Skeletal muscle cell (primary cell): Measurements from ENCODE around the gene MYRIP.

ENCODE experiments used
- DNase-seq: peaks from one replicate; pipeline ENCODE4 v3.0.0-alpha.2; 2010; ENCODE audit warnings: low read depth
- H3K4me3 ChIP-seq: 2 replicates; pipeline ENCODE4 v1.5.1; 2011; ENCODE audit warnings: low read depth, mild to moderate bottlenecking, control low read depth, low read length, moderate library complexity

MYRIP gene

GRCh38 chr3:40237889-40238571, 428.6 kb downstream of the MYRIP start:
- no peak overlapping the region for H3K4me3 ChIP-seq
- no peak for DNase-seq

GRCh38 chr3:40240921-40241320, 431.5 kb downstream of the MYRIP start:
- H3K4me3 ChIP-seq: no peak overlapping the region
- DNase-seq: no peak

GRCh38 chr3:40242216-40242615, 432.8 kb downstream of the MYRIP start:
- DNase-seq: no peak
- no peak overlapping the region for H3K4me3 ChIP-seq

GRCh38 chr3:40242638-40243037, 433.2 kb downstream of the MYRIP start:
- no peak overlapping the region for H3K4me3 ChIP-seq
- no peak for DNase-seq

- DNase-seq: no peak
- no peak overlapping the region for H3K4me3 ChIP-seq
Measured at GRCh38 chr3:40243056-40243455, 433.6 kb downstream of the MYRIP start.

- no peak overlapping the region for H3K4me3 ChIP-seq
- no peak for DNase-seq
Measured at GRCh38 chr3:40247714-40248454, 438.5 kb downstream of the MYRIP start.

GRCh38 chr3:40248591-40248990, 439.2 kb downstream of the MYRIP start:
- H3K4me3 ChIP-seq: no peak overlapping the region
- no peak for DNase-seq

- DNase-seq: no peak
- no peak overlapping the region for H3K4me3 ChIP-seq
Measured at GRCh38 chr3:40249168-40249567, 439.8 kb downstream of the MYRIP start.

GRCh38 chr3:40254491-40254890, 445.1 kb downstream of the MYRIP start:
- H3K4me3 ChIP-seq: no peak overlapping the region
- DNase-seq: no peak

- DNase-seq: no peak
- H3K4me3 ChIP-seq: no peak overlapping the region
Measured at GRCh38 chr3:40254891-40255290, 445.5 kb downstream of the MYRIP start.

- no peak for DNase-seq
- no peak overlapping the region for H3K4me3 ChIP-seq
Measured at GRCh38 chr3:40255532-40255931, 446.1 kb downstream of the MYRIP start.

- H3K4me3 ChIP-seq: no peak overlapping the region
- DNase-seq: no peak
Measured at GRCh38 chr3:40258064-40258463, 448.7 kb downstream of the MYRIP start.

- no peak for DNase-seq
- no peak overlapping the region for H3K4me3 ChIP-seq
Measured at GRCh38 chr3:40258555-40258954, 449.1 kb downstream of the MYRIP start.

- no peak overlapping the region for H3K4me3 ChIP-seq
- no peak for DNase-seq
Measured at GRCh38 chr3:40262331-40262730, 452.9 kb downstream of the MYRIP start.

GRCh38 chr3:40264451-40264850, 455.0 kb downstream of the MYRIP start:
- DNase-seq: no peak
- no peak overlapping the region for H3K4me3 ChIP-seq

- DNase-seq: no peak
- H3K4me3 ChIP-seq: no peak overlapping the region
Measured at GRCh38 chr3:40265181-40265580, 455.8 kb downstream of the MYRIP start.

- no peak overlapping the region for H3K4me3 ChIP-seq
- DNase-seq: no peak
Measured at GRCh38 chr3:40267937-40268724, 458.7 kb downstream of the MYRIP start.

GRCh38 chr3:40268802-40269524, 459.6 kb downstream of the MYRIP start:
- no peak for DNase-seq
- no peak overlapping the region for H3K4me3 ChIP-seq

GRCh38 chr3:40278791-40279190, 469.4 kb downstream of the MYRIP start:
- DNase-seq: no peak

GRCh38 chr3:40281995-40282394, 472.6 kb downstream of the MYRIP start:
- no peak for DNase-seq
- no peak overlapping the region for H3K4me3 ChIP-seq

More at GRCh38 chr3:40278791-40279190, 469.4 kb downstream of the MYRIP start:
- no peak overlapping the region for H3K4me3 ChIP-seq
